Activated T-helper 1 cell treated with anti-CD3 and anti-CD28 coated beads, Interleukin-2, amount 50 U/mL, for 16 hours (primary cell): ENCODE results near the gene COG4.
A peak's percentile ranks its signal among the peaks of the same experiment; 100 is the strongest.

ENCODE experiments used
- DNase-seq, 2 donors: peaks; one replicate each; pipeline ENCODE4 v3.0.0-alpha.2; 2020; ENCODE audit warnings: low read depth in 1 of 2, low spot score in 1 of 2

Gene COG4

DNA sequence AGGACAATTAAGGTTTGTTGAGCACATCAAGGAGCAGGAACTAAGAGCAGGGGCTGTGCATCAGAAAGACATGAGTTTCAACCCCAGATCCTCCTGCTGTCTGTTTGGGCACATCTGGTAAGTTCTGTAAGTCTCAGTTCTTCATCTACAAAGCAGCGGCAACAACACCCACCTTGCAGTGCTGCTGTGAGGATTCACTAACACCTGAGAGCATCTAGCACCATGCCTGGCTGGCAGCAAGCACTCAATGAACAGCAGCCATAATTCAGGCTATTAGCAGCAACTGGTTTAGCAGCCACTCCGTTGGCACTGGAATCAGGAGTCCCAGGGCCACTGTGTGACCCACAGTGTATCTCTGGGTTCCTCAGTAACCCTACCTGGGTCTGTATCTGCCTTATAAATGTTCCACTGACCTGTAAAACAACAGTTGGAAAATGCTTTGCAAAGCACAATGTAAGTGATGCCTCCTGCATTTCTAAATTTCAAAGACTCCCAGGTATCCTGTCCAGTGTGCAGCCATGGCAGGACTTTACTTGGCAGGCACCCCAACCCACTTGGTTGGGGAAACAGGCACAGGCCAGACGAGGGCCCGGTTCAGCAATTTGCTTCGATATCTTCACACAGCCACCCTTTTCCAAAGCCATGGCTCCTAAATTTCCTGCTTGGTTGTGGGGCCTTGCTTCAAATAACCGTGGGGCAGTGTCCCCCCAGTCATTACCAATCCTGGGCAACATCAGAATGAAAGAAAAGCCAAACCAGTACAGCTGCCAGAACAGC is 88.7 kb downstream of the COG4 start:
- DNase-seq, result no peak

DNA sequence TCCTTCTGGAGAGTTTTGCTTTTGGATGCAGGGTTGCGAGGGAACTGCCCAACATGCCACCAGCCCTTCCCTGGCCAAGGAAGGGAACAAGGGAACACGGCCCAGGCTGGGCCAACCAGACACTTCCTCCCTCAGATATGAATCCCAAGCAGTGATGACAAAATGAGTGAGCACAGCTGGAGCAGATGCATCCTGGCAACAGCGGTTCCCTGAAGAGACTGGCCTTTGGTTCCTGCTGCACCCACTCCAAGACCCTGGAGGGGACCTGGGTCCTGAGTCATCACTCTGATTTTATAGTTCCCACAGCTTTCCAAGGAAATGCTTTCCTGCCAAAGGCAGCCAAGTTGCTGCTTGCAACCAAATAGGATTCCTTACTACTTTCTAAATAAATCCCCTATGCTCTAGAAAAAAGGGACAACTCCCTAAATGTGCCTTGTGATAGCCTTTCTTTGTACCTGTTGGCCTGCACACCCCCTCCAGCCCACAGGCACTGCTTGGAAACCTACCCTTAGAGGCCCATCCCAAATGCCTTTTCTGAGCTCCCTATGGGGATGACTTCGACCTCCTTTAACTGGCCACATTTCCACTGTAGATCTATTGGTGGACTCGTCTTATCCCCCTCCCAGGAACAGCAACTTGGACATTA is 89.8 kb downstream of the COG4 start:
- DNase-seq, result no peak

DNA sequence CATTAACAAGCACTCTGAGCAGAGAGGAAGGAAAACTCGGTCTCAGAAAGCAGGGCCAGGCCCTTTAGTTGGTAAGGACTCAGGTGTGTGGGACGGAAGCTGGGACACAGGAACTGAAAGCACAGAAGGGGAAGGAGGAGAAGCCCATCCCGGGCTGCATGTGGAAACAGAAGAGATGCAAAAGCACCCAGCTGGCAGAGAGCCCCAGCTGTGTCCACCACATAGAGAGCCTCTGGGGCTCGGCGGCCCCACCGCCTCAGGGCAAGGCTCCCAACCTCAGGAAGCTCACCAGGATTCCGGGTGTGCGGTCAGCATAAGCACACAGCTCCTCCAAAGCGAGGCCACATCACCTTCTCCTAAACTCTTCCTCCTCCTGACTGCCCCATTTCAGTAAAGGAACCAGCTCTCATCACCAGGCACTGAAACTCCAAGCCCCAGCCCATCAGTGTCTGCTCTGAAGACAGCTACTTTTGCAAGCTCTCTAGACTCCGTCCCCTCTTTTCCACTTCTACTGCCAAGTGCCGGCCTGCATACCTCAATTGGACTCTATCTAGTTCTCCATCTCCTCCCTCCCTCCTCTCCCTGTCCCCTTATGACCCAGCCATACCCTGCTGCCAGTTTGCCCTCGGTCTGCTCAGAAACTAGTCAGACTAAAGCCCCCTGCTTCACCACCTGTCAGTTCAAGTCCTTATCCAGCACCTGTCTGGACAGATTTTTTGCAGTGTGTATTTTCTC is 90.5 kb downstream of the COG4 start:
- DNase-seq, result no peak

DNA sequence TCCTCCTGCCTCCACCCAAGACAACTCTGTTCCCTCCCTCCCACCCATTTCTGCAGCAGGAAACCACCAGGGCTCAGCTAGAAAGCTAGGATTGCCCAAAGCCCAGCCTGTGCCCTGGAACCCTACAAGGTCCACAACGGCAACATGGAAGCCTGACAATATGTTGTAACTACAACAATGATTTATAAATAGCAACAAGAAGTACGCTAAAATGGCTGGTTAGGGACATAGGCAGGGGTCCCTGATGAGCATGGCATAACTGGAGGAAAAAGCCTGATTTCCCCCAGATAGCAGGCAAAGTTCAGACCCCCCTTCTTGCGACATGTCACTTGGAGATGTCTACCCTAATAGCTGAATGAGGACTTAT is 91.0 kb downstream of the COG4 start:
- DNase-seq, result no peak

DNA sequence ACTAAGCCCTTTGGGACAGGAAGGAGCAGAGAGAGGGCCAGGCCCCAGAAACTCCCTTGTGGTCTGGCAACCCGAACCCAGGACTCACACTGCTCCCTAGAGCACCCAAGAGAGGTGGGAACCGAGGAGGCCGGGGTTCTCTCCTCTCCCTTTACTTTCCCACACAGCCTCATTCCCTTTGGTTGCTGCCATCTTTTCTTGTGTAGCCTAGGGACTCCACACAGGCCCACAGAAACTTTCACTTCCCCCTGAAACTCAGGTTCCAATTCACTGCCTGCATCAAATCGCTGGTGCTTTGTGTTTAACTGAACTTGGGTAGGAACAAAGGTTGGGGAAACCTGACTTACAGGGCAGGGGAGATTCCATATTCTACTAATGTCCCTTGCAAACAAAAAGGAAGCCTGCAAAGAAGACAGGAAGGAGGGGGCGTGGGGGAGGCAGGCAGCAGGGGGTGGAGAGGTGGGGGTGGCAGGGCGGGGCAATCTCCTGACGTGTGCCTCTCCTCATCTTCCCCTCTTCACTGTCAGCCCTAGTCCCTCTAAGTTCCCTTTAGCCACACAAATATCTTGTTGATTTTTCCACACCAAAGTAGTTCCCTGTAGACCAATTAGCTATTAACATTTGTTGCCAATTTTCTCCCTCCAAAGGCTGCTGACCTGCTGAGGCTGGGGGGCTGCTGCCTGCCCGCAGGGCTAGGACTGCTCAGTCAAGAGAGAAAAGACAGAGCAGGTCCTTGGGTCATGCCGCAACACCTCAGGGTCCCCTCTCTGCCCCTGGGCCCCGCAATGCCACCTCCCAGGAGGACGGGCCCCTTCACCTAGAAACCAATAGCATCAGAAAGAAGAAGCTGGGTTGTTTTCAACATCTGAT is 92.5 kb downstream of the COG4 start:
- DNase-seq, result peak in 1 of 2 donors; percentile 13
